ENCODE data around the gene HMBS.

The HMBS gene

GRCh38 chr11:119047205-119047604, 37.5 kb upstream of the HMBS start:
- DNase-seq (ENCODE audit: low read depth) = no peak
- TF ChIP-seq CTCF (conservative IDR thresholded peaks at IDR 0.05; ENCODE audit: control insufficient read depth, insufficient read depth, low read depth, low read length) = no peak
- no peak overlapping the region for H3K4me3 ChIP-seq (ENCODE audit: control insufficient read depth, low read depth, low read length)

GRCh38 chr11:119048644-119049043, 36.0 kb upstream of the HMBS start:
- no peak for TF ChIP-seq CTCF (conservative IDR thresholded peaks at IDR 0.05; ENCODE audit: control insufficient read depth, insufficient read depth, low read depth, low read length)
- no peak for DNase-seq (ENCODE audit: low read depth)
- H3K4me3 ChIP-seq (ENCODE audit: control insufficient read depth, low read depth, low read length) = no peak overlapping the region

GRCh38 chr11:119049081-119049480, 35.6 kb upstream of the HMBS start:
- H3K4me3 ChIP-seq (ENCODE audit: control insufficient read depth, low read depth, low read length) = no peak overlapping the region
- DNase-seq (ENCODE audit: low read depth) = no peak
- TF ChIP-seq CTCF (conservative IDR thresholded peaks at IDR 0.05; ENCODE audit: control insufficient read depth, insufficient read depth, low read depth, low read length) = no peak

GRCh38 chr11:119051440-119052162, 33.1 kb upstream of the HMBS start:
- no peak overlapping the region for H3K4me3 ChIP-seq (ENCODE audit: control insufficient read depth, low read depth, low read length)
- no peak for DNase-seq (ENCODE audit: low read depth)
- TF ChIP-seq CTCF (conservative IDR thresholded peaks at IDR 0.05; ENCODE audit: control insufficient read depth, insufficient read depth, low read depth, low read length) = no peak

- TF ChIP-seq CTCF (conservative IDR thresholded peaks at IDR 0.05; ENCODE audit: control insufficient read depth, insufficient read depth, low read depth, low read length) = no peak
- DNase-seq (ENCODE audit: low read depth) = no peak
- H3K4me3 ChIP-seq (ENCODE audit: control insufficient read depth, low read depth, low read length) = no peak overlapping the region
These were observed 32.4 kb upstream of the HMBS start for GRCh38 chr11:119052163-119052814.

GRCh38 chr11:119054418-119054817, 30.3 kb upstream of the HMBS start:
- TF ChIP-seq CTCF (conservative IDR thresholded peaks at IDR 0.05; ENCODE audit: control insufficient read depth, insufficient read depth, low read depth, low read length) = no peak
- DNase-seq (ENCODE audit: low read depth) = no peak
- H3K4me3 ChIP-seq (ENCODE audit: control insufficient read depth, low read depth, low read length) = no peak overlapping the region
